ENCODE data around the gene UBL3.

Gene UBL3

DNA sequence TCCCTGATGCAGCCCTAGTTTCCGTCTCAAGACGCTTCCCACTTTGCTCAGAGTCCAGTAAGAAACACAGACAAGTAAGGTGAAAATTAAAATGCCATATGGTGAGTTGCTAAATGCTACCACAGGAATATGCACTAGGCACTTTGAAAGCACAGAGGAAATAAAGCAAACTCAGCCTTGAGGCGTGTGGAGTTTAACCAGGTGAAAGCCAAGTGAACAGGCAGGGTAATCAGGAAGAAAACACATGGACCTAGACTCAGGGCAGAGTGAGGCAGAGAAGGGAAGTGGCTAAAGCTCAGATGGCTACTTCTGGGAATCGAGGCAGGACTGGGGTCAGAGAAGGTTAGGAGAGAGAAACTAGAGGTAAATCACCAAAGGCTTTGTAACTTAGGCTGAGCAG, 5.4 kb upstream of the UBL3 start:
- DNase-seq, result no peak

- DNase-seq, result no peak
Observed at GRCh38 chr13:29855009-29855408, 4.6 kb upstream of the UBL3 start.

- DNase-seq, result no peak
Observed at GRCh38 chr13:29853131-29853530, 2.7 kb upstream of the UBL3 start.

DNA sequence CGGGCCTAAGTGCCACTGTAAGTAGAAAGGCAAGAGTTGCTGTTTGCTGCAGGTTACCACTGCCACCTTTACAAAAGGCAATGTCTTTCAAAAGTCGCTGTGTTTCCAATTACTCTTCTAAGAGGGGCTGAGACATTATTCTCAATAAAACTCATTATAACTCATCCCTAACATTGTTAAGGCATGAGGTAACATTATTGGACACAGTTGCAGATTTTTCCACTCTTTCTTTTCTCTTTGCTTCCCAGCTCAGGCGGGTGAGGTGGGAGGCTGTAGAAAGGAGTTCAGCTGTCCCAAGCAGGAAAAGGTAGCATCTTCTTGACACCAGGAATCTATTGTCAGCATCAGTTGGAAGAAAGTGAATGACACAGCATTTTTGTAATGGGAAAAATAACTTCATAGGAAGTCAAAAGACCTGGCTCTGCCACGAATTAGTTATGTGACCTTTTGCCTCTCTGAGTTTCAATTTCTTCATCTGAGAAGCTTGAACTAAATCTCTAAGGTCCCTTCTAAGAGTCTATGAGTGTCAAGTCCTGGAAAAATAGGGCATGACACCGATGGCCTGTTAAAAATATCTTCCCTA, 2.1 kb upstream of the UBL3 start:
- DNase-seq, result no peak

DNA sequence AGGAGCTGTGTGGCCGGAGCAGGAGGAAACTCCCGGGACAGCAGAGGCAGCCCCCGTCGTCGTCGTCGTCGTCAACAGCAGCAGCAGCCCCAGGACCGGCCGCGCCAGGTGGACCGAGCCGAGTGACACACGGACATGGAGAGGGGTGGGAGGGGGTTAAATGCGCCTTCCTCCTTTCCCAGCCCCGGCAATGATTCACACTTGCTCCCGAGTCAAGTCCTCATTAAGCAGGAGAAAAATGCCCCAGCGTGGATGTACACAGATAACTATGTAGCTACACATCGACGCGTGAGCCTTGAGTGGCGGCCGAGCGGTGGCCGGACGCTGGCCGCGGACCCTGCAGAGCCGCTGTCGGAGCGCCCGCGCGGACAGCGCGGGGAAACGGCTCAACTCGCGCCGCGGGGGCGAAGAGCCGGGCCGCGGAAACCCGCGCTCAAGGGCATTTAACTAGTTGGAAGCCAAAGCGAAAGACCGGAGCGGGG, 645 bp downstream of the UBL3 start:
- no peak for DNase-seq

GRCh38 chr13:29849071-29849631, 1.3 kb downstream of the UBL3 start:
- no peak for DNase-seq

DNA sequence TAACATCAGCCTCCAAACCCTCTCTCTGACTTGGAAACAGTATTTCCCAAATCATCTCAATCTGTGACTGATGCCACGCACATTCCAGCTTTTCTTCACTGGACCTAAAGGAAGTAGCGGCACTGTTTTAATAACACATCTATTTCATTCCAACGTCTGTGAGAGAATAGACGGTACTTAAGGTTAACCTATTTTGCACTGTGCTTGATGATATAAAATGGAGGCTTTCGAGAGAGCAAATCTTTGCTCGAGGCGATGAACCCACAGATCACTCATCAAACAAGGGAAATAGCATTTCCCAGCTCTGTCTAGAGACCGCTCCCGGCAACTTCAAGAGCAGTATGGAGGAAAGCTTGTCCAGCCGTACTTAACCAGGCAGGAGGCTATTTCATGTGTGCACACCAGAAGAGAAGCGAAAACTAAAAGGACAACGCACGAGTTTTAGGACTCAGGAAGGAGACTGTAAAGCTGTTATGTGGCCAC, 2.9 kb downstream of the UBL3 start:
- DNase-seq, result no peak

DNA sequence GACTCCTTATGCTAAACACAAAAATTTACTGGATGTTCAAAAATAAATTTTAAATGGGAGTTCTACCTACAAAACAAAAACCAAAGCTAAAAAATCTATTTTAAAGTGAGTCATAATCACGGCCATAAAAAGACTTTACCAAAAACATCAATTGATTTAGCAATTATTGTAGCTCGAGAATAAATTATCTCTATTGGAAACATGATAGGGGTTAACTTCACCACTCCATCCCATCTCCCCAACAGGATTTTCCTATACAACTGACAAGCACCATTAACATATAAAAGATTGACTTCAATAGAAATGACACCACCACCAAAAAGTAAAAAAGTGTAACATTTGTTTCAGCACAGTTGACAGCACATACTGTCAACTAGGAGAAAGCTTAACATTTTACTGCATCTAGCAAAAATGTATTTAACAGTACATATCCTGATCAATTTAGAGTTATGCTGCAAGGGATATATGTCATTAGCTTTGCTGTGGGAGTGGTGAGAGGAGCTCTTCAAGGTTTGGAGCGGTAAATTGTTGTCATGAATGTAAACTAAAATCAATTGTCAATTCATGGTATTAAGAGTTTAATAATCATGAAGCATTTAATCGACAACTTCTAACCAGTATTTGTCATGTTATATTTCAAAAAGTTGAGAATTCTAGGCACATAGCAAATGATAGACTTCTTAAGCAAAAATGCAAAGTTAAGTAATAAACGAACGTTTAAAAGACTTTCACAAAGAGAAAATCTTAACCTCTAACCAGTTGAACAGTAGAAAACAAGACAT, 3.8 kb downstream of the UBL3 start:
- no peak for DNase-seq

GRCh38 chr13:29845440-29846056, 4.9 kb downstream of the UBL3 start:
- DNase-seq, result no peak

DNA sequence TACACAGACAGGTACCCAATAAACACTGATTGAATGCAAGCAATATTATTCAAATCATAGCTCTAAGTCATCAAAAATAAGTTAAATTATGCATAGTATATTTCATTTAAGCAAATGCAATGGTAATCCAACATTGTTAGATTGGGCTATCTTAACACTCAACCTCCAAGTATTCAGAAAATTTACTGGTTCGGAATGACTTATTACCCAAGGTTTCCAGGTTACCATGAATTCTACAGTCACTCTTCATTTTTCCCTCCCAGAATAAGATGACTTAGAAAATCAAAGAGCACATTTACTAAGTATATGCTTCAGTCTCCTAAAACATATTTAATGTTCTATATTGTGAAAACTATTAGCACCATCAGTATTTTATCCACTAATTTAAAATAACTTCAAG, 6.0 kb downstream of the UBL3 start:
- no peak for DNase-seq

DNA sequence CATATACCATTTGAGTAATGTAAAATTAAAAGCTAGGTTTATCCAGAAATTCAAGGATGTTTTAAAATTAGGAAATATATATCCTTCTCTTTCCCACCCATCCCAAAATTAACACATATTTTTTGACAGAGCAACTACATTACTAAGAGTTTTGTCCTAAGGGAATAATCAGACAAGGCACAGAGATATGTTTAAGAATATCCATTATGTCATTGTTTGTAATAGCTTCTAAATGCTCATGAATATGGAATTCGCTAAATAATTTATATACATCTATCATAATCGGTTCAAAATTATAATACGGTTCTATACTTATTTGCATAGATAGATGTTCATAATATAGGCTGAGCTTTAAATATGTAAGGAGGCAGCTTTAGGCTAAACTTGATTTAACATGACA, 9.8 kb downstream of the UBL3 start:
- DNase-seq, result no peak

DNA sequence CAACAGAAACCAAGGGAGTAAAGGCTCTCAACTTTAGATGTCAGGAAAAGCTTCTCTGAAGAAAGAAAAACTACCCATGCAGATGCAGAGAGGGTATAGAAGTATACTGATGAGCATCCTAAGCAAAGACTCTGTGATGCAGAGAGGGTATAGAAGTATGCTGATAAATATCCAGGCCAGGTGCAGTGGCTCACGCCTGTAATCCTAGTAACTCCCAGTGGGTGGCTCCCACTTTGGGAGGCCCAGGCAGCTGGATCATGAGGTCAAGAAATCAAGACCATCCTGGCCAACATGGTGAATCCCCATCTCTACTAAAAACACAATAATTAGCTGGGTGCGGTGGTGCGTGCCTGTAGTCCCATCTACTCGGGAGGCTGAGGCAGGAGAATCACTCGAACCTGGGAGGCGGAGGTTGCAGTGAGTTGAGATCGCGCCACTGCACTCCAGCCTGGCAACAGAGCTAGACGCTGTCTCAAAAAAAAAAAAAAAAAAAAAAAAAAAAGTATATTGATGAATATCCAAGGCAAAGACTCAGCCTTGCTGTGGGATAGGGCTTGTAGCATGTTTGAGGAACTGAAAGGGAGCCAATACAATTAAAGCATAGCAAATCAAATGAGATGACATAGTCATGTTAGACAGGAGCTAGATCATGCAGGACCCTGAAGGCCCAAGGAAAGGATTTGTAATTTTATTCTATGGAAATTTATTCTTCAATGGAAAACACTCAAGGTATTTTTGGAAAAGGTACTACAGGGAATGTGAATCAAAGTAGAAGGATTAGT, 14.9 kb downstream of the UBL3 start:
- no peak for DNase-seq

- DNase-seq, result no peak
Observed at GRCh38 chr13:29832761-29833298, 17.6 kb downstream of the UBL3 start.

DNA sequence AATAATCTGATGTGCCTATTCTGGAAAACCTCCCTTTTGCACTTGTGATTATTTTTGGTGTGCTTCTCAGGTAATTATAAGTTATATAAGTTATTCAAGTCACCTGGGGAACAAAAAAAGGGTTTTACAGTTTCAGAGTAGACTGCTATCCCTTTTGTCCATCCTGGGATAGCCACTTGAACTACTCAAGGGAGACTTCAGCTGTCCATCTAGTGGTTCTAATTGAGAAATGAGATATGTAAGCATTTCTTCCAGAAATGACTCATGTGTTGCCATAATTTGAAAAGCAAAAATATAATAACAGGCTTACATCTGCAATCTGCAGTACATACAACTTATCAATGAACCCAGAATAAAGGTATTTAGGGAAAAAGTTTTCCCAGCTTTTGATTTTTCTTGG, 20.4 kb downstream of the UBL3 start:
- DNase-seq, result no peak

- no peak for DNase-seq
Observed at GRCh38 chr13:29819143-29819542, 31.3 kb downstream of the UBL3 start.

DNA sequence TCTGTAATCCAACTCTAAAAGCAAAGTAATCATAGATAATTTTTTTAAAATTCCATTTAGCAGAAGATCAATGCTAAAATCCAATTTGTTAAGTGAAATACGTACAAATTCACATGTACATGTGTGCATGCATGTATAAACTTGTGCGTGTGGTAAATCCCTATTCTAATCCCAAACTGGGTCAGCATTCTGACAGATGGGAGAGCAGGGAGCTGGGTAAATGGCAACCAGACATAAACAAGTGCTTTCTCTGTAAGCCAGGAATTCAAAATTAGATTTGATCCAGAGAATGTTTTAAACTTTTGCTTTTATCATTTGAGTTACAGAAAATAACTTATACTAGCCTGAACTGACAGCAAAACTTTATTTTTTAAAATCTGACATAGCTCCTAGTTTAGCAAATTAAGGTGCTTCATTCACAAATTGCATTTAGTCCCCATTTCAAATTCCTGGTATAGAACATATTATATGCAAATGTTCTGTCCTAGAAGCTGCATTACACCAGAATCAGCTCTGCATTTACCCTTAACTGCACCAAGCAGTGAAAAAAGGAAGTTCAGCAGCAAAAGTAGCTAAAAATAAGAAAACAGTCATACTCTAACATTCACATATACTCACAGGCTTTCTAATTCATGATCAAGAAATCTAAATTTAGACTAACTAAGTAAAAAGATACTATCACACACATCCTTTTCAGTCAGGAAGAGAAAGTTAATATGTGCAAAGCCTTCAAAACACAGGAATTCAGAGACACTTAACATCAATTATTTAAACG, 32.6 kb downstream of the UBL3 start:
- DNase-seq, result no peak

DNA sequence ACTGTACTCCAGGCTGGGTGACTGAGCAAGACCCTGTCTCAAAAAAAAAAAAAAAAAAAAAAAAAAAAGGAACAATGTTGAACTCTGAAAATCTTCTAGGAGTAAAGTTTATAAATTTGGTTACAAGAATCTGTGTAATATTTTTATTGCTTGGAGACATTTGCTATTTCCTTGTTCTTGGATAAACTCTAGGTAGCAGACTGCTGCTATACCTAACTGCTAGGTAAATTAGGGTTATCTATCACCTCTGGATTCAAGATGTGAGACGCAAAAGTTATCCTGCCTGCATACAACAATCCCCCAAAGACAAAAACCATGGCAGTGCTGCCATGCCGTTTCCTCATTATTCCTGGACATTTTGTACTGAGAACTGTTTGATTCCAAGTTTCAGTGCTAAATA, 33.7 kb downstream of the UBL3 start:
- DNase-seq, result no peak

DNA sequence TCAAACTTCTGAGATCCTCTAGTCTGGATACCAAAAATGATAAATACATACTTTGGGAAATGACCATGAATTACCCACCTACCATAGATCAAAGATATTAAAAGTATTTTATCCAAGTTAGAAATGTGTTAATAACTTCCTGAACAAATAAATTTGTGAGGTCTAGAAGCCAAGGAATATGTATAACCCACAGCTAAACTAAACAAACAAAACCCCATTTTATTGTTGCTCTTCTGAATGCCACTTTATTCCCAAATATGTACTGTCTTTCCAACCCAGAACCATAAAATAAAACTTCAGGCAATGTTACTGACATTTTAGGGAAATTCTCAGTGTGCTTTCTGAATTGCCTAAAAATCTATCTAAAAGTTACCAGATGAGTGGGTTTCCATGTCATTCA, 35.1 kb downstream of the UBL3 start:
- no peak for DNase-seq

GRCh38 chr13:29810898-29811297, 39.5 kb downstream of the UBL3 start:
- no peak for DNase-seq

DNA sequence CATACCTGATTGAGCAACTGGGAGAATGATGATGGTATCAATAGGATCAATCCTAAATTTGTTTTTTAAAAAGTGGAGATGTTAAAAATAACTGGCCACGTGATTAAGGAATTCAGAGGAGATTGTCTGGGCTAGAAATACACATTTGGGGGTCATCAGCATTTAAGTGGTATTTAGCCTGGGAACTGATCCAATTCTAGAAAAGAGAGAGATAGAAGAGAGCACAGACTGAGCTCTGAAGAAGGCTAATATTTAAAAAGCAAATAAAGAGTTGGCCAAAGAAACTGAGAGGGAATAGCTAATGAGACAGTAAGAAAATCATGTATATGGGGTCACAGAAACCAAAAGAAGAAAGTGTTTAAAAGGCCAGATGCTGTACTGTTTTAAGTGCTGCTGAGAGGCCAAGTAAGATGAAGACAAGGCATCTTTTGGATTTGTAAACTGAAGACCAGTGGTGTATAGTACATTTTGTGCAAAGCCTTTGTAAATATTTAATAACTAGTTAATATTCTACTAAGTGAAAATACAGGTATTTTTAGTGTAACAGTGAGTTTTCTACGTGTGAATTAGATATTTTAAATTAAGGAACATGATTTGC, 40.2 kb downstream of the UBL3 start:
- no peak for DNase-seq

- DNase-seq, result no peak
Observed at GRCh38 chr13:29808264-29808663, 42.2 kb downstream of the UBL3 start.
